Measurements from ENCODE around the gene STAB2.

DNA sequence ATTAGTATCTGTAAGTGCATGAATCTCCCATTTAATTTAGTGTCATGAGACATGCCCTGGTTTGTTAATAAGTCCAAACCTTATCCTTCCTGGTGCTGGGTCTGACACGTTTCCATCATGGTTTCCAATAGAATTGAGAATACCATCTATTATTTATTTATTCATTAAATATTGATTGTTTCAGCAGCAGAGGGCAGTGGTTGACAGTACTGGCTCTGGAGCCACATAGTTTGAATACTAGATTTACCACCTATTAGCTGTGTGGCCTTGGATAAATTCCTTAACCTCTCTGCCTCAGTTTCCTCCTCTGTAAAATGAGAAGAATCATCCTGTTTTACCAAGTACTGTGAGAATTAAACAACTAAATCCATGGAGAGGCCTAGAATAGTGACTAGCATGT lies 941 bp upstream of the STAB2 start:
- no peak for TF ChIP-seq POLR2A (IDR thresholded peaks at IDR 0.05)
- TF ChIP-seq, protein P1, sequence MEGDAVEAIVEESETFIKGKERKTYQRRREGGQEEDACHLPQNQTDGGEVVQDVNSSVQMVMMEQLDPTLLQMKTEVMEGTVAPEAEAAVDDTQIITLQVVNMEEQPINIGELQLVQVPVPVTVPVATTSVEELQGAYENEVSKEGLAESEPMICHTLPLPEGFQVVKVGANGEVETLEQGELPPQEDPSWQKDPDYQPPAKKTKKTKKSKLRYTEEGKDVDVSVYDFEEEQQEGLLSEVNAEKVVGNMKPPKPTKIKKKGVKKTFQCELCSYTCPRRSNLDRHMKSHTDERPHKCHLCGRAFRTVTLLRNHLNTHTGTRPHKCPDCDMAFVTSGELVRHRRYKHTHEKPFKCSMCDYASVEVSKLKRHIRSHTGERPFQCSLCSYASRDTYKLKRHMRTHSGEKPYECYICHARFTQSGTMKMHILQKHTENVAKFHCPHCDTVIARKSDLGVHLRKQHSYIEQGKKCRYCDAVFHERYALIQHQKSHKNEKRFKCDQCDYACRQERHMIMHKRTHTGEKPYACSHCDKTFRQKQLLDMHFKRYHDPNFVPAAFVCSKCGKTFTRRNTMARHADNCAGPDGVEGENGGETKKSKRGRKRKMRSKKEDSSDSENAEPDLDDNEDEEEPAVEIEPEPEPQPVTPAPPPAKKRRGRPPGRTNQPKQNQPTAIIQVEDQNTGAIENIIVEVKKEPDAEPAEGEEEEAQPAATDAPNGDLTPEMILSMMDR (IDR thresholded peaks at IDR 0.05) = peak in 1 of 7 experiments; percentile 20
